Measurements from ENCODE around the gene PLG. TPM values are rescaled to one million over a fixed set of nuclear protein-coding genes. Genes with fewer than 3 reads are reported as not detected.
"Not testable (repeated sequence)": the region's sequence is repeated elsewhere in the genome, so short reads cannot be mapped to it uniquely, and the experiment has no call there.

The PLG gene
- total and polyA plus RNA-seq, 2 of the 4 experiments (the other 2 are of a cell fraction), result not detected

DNA sequence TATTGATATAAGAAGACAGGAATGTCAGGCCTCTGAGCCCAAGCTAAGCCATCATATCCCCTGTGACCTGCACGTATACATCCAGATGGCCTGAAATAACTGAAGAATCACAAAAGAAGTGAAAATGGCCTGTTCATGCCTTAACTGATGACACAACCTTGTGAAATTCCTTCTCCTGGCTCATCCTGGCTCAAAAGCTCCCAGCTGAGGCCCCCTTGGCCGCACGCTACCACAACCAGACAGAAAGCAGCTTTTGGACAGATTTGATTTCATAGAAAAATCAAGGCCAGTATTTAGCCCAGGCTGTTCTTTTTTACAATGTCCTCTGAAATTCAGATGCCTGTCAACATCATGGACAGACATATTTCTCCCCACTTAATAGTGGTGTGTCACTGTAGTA is 78.6 kb downstream of the PLG start:
- H4K91ac ChIP-seq (ENCODE audit: insufficient read depth, low read depth, low read length); H3K4me3 ChIP-seq (ENCODE audit: insufficient read depth, low read depth, low read length); H2BK5ac ChIP-seq (ENCODE audit: low read depth, low read length, poor library complexity, severe bottlenecking); H4K8ac ChIP-seq (ENCODE audit: low read depth in 2 of 2, low read length in 2 of 2); ATAC-seq (ENCODE audit: low read depth); DNase-seq; intact Hi-C loops (cut with micrococcal nuclease); H3K18ac ChIP-seq (ENCODE audit: low read depth, low read length); H3K27ac ChIP-seq (ENCODE audit: insufficient read depth, low read length); POLR2A ChIA-PET (ENCODE audit: unreplicated experiment); H3K4me1 ChIP-seq (ENCODE audit: control insufficient read depth, insufficient read depth, low read length); H3K9ac ChIP-seq (ENCODE audit: low read depth, low read length); CTCF ChIA-PET; H2BK15ac ChIP-seq (ENCODE audit: low read depth, low read length); H3K9me1 ChIP-seq (ENCODE audit: insufficient read depth, low read length); H3K79me1 ChIP-seq (ENCODE audit: low read depth in 1 of 2, low read length in 2 of 2); BruUV-seq (replicated peaks); H3K36me3 ChIP-seq (ENCODE audit: control insufficient read depth, insufficient read depth, low read length); H2BK20ac ChIP-seq (ENCODE audit: low read depth, low read length); H3K4ac ChIP-seq (ENCODE audit: low read depth, low read length); H3K9me3 ChIP-seq (ENCODE audit: control insufficient read depth, insufficient read depth, low read length); H2AFZ ChIP-seq (replicated peaks; ENCODE audit: low read length, poor library complexity); H3K4me2 ChIP-seq (ENCODE audit: low read depth, low read length); dilution Hi-C loops (cut with HindIII; ENCODE audit: low sequenced_read_pairs, unreplicated experiment); H3K27me3 ChIP-seq (ENCODE audit: control insufficient read depth, insufficient read depth, low read length); in situ Hi-C loops (cut with MboI; ENCODE audit: low sequenced_read_pairs); H2AK5ac ChIP-seq (ENCODE audit: low read depth, low read length); H3K23ac ChIP-seq (ENCODE audit: low read depth, low read length); H4K5ac ChIP-seq (ENCODE audit: low read depth, low read length); H2AK9ac ChIP-seq (replicated peaks; ENCODE audit: low read depth, low read length, poor library complexity); H2BK120ac ChIP-seq (ENCODE audit: low read depth, low read length); H3K14ac ChIP-seq (replicated peaks; ENCODE audit: low read depth, low read length); H3K56ac ChIP-seq (ENCODE audit: extremely low read depth, insufficient read depth, low read length); H4K20me1 ChIP-seq (ENCODE audit: insufficient read depth, low read length): not testable (repeated sequence)
- no CpG with 5 or more reads among the region's 3 CpGs for WGBS, 2 experiments (ENCODE audit: extremely low coverage in 2 of 2, insufficient read length in 1 of 2)

Measured in IMR-90 (cell line).